HG03520 (cell line): ENCODE measurements around the gene NCOA3.

Source experiments
- ATAC-seq: cut with Tn5 transposase; IDR thresholded peaks from one replicate; pipeline ENCODE4 v1.9.1; 2021; ENCODE audit warnings: mild to moderate bottlenecking, moderate library complexity; ENCODE audit not compliant: unreplicated experiment

Gene NCOA3

DNA sequence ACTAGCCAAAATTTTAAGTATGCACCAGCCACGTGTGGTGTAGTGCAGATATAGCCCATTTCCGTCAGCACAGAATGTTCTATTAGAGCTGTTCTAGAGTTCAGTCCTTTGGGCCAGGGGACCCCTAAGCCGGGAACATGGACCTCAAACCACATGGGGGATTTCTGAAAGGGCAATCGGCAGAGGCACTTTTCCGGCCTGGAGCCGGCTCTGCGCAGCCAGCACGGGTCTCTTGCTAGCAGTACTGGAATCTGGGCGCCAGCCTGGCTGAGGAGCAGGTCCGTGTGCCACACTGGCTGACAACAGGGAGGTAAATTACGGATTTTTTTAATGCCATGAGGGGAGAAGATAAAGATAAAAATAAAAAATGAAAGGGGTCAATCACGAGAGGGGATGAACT is 163.1 kb downstream of the NCOA3 start:
- no peak for ATAC-seq

GRCh38 chr20:47665221-47665991 is 163.7 kb downstream of the NCOA3 start:
- ATAC-seq, result no peak

DNA sequence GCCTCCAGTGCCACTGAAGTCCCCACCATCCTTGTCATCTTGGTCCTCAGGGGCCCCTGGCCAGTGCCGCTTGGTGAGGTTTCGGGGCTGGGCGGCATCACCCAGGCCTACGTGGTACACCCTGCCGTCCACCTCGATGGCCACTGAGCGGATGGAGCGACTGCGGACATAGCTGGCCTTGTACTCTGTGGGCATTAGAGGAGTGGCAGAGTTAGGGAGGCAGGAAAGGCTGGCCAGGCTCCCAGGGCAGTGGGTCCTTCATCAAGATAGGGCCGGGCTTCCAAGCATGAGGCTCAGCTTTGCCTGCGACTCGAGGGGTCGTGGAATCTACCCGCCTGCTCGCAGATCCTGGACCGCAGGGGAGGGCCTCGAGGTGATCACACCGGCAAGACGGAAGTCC is 164.6 kb downstream of the NCOA3 start:
- ATAC-seq, result no peak

DNA sequence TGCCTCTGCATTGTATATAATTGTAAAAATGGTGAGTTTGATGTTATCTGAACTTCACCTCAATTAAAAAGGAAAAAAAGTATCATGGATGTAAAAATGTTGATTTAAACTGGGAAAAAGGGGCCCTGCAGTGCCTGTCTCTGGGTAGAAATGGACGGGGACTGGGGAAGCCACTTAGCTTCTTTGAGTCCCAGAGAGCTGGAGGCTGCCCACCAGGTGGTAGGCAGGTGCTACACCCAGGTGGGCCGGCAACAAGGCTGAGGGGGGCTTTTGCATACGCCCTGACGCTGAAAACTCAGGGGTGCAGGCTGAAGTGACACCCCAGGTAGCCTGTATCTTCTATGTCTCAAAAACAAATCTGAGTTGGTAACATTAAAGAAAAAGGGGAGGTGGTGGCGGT is 165.4 kb downstream of the NCOA3 start:
- no peak for ATAC-seq

DNA sequence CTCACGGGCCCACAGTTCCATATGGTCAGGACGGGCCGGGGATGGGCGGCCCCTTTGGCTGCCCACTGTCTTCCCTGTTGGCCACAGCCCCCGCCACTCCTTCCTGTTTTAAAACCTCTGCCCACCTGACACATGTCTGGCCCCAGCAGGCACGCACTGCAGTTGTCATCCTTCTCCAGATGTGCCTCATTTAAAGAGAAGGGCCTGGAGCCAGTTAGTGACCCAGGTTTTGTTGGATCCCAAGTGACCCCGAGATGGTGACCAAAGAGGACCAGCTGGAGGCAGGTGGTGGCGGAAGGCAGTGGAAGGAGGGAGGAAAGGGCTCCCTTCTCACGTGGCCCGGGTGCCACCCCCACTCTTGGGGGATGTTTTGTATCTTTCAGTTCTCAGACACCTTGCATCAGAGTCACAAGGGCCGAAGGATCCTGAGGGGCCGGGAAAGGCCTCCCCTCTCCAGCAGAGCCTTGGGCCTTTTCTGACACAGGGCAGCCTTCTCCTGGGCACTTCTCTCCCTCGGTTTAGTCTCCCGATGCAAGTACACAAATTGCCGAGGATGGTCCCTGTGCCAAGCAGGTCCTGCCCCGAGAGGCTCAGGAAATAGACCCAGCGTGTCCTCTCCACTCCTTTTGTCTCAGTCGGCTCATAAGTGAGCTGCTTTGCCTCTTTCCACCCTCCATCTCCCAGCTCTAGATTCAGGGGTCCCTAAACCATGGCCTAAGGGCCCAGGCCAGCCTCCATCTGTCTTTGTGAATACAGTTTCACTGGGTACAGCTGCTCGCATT is 166.0 kb downstream of the NCOA3 start:
- no peak for ATAC-seq

- ATAC-seq, result no peak
Observed at GRCh38 chr20:47668313-47669151, 166.8 kb downstream of the NCOA3 start.

- no peak for ATAC-seq
Observed at GRCh38 chr20:47669152-47669425, 167.4 kb downstream of the NCOA3 start.

GRCh38 chr20:47669489-47669888 is 167.8 kb downstream of the NCOA3 start:
- ATAC-seq, result no peak

DNA sequence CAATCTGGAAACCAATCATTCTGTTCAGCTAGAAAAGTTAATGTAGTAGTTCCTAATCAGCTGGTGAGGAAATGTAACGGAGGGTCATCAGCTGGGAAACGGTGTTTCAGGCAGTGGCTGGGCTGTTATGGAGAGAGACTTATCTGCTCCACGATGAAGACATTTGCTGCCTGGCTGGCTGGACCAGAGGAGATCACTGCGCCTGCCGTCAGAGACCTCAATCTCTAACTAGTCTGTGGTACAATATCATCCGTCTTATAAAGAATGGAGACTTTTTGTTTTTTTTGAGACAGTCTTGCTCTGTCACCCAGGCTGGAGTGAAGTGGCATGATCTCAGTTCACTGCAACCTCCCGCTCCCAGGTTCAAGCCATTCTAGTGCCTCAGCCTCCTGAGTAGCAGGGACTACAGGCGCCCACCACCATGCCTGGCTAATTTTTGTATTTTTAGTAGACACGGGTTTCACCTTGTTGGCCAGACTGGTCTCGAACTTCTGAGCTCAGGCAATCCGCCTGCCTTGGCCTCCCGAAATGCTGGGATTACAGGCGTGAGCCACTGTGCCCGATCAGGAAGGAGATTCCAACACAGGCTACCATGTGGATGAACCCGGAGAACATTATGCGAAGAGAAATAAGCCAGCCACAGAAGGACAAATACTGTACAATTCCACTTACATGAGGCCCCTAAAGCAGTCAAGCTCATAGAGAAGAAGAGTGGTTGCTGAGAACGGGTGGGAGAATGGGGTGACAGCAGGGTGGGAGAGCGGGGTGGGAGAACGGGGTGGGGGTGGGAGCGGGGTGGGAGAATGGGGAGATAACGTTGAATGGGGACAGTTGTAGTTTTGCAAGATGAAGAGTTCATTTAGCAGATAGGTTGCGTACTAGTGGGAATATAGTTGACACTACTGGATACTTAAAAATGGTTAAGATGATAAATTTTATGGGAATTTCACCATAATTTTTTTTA is 168.5 kb downstream of the NCOA3 start:
- ATAC-seq, result no peak

DNA sequence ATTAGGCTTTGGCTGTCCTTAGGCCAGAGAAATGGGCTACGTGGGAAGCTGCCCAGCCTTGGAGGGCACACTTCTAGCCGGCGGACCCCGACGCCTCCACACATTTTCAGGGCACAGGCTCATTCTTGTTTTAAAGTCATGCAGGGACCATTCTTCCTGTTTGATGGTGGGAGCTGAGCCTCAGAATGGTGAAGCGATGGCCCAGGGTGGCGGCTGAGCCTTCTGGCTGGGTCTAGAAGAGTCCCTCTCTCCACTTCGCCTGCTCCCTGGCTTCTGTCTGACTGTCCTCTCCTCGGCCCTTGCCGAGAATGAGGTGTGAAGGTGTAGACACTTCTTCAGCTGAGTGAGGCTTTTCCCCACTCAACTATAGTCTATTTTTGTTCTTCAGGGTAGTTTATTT is 169.2 kb downstream of the NCOA3 start:
- no peak for ATAC-seq

DNA sequence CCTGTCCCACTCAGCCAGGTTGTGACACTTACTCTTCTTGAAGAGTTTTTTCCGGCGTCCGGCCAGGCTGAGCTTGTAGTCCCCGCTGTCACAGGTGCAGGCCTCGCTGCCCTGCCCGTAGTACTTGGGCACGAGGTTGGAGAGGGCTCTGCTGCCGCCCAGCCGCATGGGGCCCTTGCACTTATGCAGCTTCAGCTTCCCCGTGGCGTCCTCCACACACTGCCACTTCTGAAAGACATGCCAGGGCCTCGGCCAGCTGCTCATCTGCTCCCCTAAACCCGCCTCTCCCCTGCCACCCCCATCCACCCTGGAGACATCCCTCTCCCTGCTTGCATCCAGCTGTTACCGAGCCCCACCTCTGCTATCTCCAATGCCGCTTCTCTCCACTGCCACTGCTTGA is 170.5 kb downstream of the NCOA3 start:
- no peak for ATAC-seq

DNA sequence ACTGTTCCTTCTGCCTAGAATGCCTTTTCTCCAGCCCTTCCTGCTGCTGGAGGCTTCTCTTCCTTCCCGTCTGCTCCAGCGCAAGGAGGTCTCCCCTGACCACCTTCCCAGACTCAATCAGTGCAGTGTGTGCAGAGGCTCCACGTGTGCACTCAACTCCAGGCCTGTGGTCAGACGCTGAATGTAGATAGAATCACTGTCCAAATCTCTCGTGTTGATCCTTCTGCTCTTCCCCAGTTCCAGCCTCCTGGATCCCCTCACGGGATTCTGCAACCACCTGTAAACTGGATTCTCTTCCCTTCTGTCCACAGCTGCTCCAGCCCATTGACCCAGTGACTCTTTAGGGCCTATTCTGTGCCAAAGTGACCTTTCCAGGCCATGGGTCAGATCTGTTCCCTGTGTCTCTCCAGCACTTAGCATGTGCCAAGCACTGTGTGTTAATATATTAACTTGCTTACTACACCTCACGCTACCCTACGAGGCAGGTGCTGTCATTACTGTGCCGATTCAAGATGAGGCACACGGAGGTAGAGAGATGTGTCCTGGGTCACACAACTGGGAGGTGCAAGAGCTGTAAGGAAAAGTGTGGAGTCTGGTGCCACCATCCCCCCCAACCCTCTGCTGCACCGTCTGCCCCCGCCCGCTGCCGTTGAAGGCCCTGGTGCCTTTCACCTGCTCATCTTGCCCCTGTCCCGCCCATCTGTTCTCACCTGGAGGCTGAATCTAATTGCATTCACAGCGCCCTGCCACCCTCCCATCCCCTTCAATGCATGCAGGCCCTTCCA is 171.4 kb downstream of the NCOA3 start:
- ATAC-seq, result no peak

DNA sequence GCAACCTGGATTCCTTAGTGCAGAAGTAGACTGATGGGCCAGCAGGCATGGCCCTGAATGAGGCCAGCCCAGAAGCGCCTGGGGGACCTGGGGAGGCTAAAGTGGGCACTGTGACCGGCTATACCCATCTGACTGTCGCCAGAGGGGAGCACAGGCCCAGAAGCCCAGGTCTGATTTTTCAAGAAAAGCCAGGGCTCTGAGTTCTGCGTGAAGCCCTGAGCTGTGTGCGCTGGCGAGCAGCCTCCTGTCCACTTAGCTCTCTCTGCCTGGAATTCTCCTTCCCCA is 171.9 kb downstream of the NCOA3 start:
- no peak for ATAC-seq

GRCh38 chr20:47674145-47674544 is 172.5 kb downstream of the NCOA3 start:
- no peak for ATAC-seq

GRCh38 chr20:47674686-47675085 is 173.0 kb downstream of the NCOA3 start:
- no peak for ATAC-seq

- ATAC-seq, result no peak
Observed at GRCh38 chr20:47675190-47676142, 173.8 kb downstream of the NCOA3 start.

DNA sequence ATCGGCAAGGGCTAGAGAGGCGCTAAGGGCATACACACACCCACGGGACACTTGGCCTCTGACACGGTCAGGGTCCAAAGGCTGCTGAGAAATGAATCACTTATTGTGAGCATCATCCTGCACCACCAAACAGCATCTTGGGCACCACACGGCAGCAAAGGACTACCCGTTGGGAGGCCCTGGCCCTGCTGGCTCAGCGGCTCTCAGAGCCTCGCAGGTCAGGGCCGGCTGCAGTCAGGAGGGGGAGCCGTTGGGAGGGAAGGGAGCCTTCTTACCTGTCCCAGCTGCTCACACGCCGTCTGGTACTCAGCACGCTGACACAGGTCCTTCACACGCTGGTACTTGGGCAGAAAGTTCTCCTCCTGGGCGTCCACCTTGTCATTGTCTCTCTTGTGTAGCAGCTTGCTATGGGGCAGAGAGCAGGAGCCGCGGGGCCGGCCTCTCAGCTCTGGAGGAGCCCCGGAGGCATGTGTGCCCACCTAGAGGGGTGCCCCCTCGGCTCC is 174.6 kb downstream of the NCOA3 start:
- ATAC-seq, result no peak

- ATAC-seq, result no peak
Observed at GRCh38 chr20:47676912-47677634, 175.4 kb downstream of the NCOA3 start.
